HG03558 (cell line): Measurements from ENCODE around the gene HS3ST5.

Experiments
- ATAC-seq: cut with Tn5 transposase; IDR thresholded peaks from one replicate; pipeline ENCODE4 v1.9.1; 2021; ENCODE audit warnings: moderate number of reproducible peaks; ENCODE audit not compliant: unreplicated experiment; ENCODE audit errors: extremely low read depth

HS3ST5 gene

GRCh38 chr6:114202389-114202788 lies 140.4 kb downstream of the HS3ST5 start:
- ATAC-seq: no peak

- no peak for ATAC-seq
These were observed 141.9 kb downstream of the HS3ST5 start for GRCh38 chr6:114200891-114201290.

- ATAC-seq: no peak
These were observed 147.0 kb downstream of the HS3ST5 start for GRCh38 chr6:114195631-114196403.

GRCh38 chr6:114195027-114195365 lies 147.8 kb downstream of the HS3ST5 start:
- no peak for ATAC-seq

GRCh38 chr6:114194362-114195026 lies 148.3 kb downstream of the HS3ST5 start:
- no peak for ATAC-seq

GRCh38 chr6:114187563-114187962 lies 155.3 kb downstream of the HS3ST5 start:
- ATAC-seq: no peak

- no peak for ATAC-seq
These were observed 161.2 kb downstream of the HS3ST5 start for GRCh38 chr6:114181664-114182063.

- no peak for ATAC-seq
These were observed 163.4 kb downstream of the HS3ST5 start for GRCh38 chr6:114179411-114179810.

- no peak for ATAC-seq
These were observed 166.1 kb downstream of the HS3ST5 start for GRCh38 chr6:114176726-114177125.

GRCh38 chr6:114172576-114173260 lies 170.1 kb downstream of the HS3ST5 start:
- ATAC-seq: no peak

GRCh38 chr6:114171473-114171872 lies 171.3 kb downstream of the HS3ST5 start:
- no peak for ATAC-seq

- no peak for ATAC-seq
These were observed 171.8 kb downstream of the HS3ST5 start for GRCh38 chr6:114170958-114171387.

- no peak for ATAC-seq
These were observed 172.5 kb downstream of the HS3ST5 start for GRCh38 chr6:114170372-114170771.

GRCh38 chr6:114169763-114170162 lies 173.1 kb downstream of the HS3ST5 start:
- ATAC-seq: no peak

GRCh38 chr6:114167583-114168576 lies 174.9 kb downstream of the HS3ST5 start:
- ATAC-seq: no peak

- no peak for ATAC-seq
These were observed 178.6 kb downstream of the HS3ST5 start for GRCh38 chr6:114164207-114164606.

GRCh38 chr6:114162691-114163347 lies 180.0 kb downstream of the HS3ST5 start:
- no peak for ATAC-seq

GRCh38 chr6:114160881-114161280 lies 181.9 kb downstream of the HS3ST5 start:
- no peak for ATAC-seq

- ATAC-seq: no peak
These were observed 183.1 kb downstream of the HS3ST5 start for GRCh38 chr6:114159727-114160126.
